Measurements from ENCODE around the gene FBXL13.
"Not testable (repeated sequence)": the region's sequence is repeated elsewhere in the genome, so short reads cannot be mapped to it uniquely, and the experiment has no call there.

FBXL13 gene

DNA sequence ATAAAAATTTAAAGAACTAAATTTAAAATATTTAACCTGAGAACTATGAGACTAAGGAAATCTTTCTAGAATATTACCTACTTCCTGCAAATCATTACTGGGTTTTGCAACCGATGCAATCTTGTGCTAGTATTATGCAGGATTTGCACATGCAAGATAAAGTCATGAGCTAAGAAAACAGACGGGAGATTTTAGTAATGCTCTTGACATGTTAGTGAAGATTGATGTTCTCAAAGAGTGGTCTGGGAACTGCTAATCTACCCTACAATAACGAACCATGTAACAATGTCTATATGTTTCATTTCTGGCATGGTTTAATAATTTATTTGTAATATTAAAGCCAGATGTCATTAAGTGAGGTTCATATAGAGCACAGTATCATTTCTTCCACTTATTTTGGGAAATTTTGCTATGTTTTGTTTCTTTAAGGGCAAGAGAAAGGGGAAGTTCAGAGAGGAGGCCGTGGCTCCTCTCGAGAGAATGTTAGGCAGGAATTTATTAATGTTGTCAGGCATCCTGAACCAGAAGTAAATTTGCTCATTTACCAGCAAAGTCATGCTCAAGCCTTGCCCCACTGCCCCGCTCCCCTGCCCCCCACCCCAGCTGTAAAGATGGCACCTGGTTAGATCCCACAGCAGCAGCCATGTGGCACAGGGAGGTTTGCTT lies 139.0 kb downstream of the FBXL13 start:
- DNase-seq (ENCODE audit: low read depth): no peak

DNA sequence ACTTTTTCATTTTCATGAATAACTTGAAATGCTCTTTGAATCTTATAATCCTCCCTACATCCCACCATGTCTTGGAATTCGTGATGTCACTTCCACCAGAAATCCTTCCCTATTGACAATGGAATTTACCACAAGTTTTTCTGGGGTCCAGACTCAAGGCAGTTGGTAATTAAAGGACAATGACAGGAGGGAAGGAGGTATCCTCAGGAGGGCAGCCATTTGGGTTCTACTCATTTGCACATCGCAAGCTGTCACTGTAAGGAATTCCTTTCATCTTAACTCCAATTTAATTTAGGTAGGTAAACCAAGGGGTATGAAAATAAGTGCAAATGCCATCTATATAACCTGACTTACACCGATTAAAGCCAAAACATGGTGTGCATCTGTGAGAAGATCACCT lies 139.9 kb downstream of the FBXL13 start:
- DNase-seq (ENCODE audit: low read depth): no peak

DNA sequence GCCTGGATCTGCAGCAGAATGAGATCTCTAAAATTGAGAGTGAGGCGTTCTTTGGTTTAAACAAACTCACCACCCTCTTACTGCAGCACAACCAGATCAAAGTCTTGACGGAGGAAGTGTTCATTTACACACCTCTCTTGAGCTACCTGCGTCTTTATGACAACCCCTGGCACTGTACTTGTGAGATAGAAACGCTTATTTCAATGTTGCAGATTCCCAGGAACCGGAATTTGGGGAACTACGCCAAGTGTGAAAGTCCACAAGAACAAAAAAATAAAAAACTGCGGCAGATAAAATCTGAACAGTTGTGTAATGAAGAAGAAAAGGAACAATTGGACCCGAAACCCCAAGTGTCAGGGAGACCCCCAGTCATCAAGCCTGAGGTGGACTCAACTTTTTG lies 140.4 kb downstream of the FBXL13 start:
- DNase-seq (ENCODE audit: low read depth): no peak

DNA sequence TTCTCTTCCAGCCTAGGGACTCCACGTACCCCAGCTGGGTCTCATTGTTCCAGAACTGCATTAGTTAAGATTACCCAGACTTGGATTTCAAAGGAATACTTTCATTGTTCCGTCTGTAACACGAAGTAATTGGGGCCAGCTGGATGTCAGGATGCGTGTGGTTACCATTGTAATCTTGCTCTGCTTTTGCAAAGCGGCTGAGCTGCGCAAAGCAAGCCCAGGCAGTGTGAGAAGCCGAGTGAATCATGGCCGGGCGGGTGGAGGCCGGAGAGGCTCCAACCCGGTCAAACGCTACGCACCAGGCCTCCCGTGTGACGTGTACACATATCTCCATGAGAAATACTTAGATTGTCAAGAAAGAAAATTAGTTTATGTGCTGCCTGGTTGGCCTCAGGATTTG lies 140.8 kb downstream of the FBXL13 start:
- peak; percentile 95 for DNase-seq (ENCODE audit: low read depth)

DNA sequence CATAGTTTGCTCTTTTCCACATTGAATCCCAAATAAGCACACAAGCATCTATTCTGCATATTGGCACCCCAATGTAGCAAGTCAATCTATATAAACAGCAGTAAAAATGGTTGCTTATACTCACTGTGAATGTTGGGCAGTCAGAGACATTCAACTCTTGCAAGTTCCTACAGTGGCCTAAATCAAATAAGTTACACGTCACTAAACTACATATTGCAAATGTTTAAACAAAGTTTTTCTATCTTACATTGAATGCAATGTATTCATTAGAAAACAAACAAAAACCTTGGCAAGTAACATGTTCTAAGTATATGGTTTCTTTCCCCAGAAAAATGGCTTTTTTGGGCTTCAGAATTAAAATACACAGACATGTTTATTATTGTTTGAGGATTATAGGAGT lies 142.8 kb downstream of the FBXL13 start:
- no peak for DNase-seq (ENCODE audit: low read depth)

DNA sequence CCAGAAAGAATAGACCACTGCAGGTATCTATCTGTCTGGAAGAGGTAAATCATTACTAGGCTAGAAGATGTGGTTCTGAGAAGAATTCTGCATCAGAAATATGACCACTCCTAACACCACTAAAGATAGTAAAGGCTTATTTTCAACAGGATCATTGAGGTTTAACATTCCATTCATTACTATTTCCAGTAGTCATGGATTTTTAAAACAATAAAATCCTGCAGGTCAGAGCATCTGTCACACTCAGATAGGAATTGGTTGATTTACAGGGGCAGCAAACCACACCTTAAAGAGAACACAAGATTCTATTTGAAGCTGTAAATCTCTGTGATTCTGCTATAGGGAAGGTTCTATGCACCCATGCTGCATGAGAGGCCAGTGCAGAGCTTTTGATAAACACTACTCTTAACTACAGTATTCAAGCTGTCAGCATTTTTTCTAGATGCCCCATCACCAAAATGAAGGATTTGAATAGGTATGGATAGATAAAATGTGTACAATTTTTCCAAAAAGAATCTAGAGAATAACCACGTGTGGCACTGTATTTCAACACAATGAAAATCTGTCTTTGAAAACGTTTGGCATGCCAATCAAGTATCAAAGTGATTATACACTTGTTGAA lies 147.2 kb downstream of the FBXL13 start:
- peak; percentile 56 for DNase-seq (ENCODE audit: low read depth)

DNA sequence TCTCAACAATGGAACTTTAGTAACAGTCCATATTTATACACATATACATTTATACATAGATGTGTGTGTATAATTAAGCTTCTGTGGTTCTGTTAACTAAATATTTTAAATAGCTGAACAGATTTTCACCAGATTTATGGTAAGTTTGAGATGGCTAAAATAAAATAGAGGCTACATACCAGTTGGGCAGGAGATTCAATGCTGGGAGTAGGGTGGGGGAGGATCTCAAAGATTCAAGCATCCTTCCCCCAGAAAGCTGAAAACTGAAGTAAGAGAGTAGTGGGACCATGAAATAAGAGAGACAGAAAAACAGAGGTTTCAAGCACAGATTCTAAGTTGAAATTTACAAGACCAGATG lies 147.8 kb downstream of the FBXL13 start:
- DNase-seq (ENCODE audit: low read depth): no peak

DNA sequence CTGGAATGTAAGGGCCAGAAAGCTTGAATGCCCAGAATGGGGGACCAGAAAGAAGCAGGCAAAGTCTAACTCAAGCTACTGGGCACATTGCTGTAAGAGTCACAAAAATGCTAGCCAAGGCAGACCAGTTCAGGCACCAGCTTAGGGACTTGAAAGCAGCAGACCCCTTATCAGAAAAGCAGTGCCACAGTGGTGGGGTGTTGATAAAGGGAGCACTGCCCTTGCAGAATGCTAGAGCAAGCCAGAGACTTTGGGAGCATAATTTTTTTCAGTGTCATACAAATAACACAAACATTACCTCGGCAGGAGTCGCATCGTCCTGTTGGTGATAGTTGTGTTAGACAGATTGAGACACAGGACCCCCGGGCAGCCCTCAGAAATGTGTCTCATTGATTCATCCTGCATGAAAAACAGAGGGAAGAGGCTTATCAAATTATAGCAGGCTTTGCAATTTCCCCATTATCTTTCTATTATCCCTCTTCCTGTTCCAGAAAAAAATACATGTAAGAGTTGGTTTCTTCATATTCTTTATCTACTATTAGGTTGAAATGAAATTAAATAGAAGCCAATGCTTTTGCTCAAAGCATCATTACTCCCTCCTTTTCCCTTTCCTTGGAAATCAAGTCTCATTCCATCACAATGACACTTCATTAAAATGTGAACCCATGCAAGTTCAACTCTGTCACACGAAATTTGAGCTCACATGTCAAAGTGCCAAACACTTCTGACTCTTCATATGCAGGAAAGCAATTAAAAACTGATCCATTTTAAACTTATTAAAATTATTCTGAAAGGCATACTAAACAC lies 148.4 kb downstream of the FBXL13 start:
- DNase-seq (ENCODE audit: low read depth): peak; percentile 80

DNA sequence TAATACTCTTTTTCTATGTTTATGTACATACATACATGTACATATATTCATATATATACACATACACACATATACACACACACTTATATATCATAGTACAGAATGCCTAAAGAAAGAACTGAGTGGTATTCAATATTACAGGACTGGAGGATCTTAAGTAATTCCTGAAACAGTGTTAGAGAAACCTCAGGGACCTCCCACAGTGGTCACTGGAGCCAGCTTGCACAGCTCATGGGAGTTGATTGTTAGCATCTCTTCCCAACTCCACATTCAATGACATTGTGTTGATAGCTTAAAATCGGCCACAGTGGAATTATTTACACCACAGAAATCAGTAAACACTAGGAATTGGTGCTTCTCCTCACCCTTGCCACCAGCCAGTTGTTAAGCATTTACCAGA lies 155.8 kb downstream of the FBXL13 start:
- no peak for DNase-seq (ENCODE audit: low read depth)

DNA sequence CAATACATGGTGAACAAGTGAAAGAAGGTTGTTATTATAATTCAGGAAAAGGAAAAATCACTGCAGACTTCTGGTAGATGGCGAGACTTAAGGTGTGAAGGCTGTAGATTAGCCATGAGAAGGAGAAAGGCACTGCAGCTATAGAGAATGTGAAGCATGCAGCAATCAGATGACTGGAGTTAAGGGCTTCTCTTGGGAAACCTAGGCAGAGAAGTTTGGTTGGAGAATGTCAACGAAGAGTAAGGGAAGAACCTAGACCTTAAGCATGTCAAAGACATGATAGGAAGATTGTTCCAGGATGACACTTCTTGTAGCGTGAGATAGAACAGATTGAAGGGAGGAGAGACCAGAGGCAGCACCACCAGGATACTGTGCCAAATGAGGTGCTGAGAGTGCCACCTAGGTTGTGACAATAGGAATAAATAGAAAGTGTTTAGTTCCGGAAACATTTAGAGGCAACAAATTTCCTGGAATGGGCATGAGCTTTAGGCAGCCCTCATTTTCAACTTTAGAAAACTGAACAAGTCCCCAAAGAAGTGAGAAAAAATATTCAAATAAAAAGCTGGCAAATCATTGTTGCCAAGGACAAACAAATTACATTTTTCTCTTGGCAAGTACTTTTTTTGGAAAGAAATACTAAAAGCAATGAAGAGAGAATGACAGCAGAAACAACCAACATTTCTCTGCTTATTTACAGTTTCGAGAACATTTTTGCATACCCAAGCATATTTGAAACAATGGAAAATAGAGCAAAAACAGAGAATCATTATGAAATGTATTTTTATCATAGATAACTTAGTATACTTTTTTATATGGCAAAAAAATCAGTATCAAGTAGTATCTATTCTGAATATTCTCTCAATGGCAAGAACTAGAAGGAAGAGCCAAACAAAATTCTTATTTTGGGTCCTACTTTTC lies 156.9 kb downstream of the FBXL13 start:
- no peak for DNase-seq (ENCODE audit: low read depth)

DNA sequence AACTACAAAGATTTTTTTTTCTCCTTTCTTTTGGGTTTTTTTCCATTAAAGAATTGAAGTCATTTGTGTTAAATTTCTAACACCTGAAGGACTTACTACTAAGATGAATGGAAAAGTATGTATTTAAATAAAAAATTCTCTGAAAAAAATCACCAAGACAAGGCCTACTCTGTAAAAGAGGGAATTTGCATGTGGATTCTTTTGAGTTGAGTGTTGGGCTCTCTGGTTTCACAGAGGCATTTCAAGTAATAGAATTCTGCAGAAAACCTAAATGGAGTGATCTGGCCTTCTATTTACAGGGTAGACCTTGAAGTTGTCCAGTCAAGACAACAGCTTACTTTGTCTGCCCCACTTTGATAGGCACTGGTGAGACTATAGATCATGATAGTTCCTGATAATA lies 157.7 kb downstream of the FBXL13 start:
- DNase-seq (ENCODE audit: low read depth): peak; percentile 59

DNA sequence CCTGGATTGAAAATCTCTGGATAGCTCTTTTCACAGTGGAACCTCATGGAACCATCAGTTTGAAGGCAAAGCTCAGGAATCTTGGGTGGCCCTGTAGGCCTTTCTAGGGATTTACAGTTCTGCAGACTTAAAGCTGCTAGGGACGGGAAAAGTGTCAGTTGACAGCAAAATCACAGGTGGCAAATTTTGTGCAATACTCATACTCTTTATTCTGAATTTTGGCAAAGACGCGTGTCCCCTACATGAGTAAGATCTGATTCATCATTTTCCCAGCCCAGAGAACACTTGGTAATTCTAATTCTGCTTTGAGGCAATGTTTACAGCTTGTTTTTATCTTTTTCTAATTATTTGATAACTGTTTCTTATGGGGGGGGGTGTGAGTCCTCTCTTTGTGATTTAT lies 158.2 kb downstream of the FBXL13 start:
- peak; percentile 72 for DNase-seq (ENCODE audit: low read depth)

DNA sequence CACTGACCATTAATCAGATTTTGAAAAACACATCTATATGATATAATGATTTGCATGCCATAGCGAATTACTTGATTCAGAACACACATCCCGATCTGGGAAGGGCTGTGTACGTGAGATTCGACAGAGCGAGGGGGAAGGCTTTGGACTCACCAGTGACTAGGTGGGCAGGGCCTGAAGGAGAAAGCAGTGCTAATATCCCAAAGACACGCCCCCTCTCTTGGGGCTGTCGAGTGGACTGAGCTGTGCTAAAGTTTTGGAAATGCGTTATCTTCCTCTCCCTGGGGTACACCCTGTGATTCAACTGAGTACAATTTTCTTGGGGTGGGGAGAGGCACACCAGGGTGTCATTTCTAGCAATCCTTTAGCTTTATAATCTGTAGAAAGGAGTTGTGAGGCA lies 160.0 kb downstream of the FBXL13 start:
- no peak for DNase-seq (ENCODE audit: low read depth)

DNA sequence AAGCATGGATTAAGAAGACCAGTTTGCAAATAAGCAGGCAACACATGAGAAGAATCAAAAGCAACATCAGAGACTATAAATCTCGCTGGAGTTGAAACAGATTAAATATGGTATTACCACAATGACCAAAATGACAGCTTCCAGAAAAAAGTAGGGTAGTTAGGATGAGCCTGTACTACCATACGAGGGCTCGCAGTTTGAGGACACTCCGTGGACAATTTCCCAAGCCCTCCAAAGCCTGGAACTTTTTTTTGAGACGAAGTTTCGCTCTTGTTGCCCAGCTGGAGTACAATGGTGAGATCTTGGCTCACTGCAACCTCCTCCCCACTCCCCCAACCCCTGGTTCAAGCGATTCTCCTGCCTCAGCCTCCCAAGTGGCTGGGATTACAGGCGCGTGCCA lies 160.8 kb downstream of the FBXL13 start:
- DNase-seq (ENCODE audit: low read depth): no peak

DNA sequence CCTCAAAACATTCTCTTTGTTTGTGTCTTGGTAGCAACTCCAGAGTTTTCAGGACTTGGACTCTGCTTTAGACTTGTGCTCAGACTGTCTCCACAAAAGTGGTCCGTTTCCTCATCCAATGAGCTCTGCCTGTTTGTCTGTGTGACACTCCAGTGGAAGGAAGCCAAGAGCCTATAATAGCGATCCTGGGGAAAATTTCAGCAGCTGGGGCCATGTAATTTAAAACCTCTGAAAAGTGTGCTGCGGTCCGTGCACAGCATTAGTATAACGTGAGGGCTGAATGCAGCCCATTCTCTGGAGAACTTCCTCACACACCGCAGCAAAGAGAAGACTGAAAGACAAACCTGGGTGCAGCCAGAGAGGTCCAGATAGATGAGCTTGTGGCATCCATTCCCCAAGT lies 161.9 kb downstream of the FBXL13 start, which contains the start of gene LRRC17:
TSS of gene LRRC17 (plus strand) at position 259 of the 400 bp plus-strand sequence. CDS start 20,914 bp downstream, outside the sequence.
- DNase-seq (ENCODE audit: low read depth): peak; percentile 81

DNA sequence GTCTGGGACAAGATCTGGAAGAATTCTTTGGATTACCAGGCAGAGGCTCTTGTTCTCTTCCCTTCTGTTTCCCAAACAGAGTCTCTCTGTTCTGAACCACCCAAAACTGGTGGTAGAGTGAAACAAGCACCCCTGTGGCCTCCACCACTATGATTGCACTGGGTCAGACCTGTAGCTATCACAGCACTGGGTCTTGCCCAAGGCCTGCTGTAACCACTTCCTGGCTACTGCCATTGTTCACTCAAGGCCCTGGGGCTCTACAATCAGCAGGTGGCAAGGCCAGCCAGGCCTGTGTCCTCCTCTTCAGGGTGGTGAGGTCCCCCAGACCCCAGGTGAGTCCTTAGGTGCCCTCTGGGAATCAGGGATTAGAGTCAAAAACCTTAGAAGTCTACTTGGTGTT lies 165.9 kb downstream of the FBXL13 start:
- DNase-seq (ENCODE audit: low read depth): no peak

DNA sequence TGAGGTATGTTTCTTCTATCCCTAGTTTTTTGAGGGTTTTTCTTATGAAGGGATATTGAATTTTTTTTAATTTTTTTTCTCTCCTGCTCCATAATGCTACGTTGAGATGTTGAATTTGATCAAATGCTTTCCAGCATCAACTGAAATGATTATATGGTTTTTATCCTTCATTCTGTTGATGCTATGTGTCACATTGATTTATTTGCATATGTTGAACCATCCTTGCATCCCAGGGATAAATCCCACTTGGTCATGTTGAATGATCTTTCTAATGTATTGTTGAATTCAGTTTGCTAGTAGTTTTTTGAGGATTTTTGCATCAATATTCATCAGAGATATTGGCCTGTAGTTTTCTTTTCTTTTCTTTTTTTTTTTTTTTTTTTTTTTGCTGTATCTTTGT lies 171.0 kb downstream of the FBXL13 start:
- not testable (repeated sequence) for DNase-seq (ENCODE audit: low read depth)

DNA sequence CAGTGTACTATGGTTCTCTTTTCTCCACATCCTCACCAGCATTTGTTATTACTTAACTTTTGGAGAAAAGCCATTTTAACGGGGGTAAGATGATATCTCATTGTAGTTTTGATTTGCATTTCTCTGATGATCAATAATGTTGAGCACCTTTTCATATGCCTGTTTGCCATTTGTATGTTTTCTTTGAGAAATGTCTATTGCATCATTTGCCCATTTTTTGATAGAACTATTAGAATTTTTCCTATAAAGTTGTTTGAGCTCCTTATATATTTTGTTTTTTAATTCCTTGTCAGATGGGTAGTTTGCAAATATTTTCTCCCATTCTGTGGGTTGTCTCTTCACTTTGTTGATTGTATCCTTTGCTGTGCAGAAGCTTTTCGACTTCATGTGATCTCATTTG lies 172.5 kb downstream of the FBXL13 start:
- not testable (repeated sequence) for DNase-seq (ENCODE audit: low read depth)

DNA sequence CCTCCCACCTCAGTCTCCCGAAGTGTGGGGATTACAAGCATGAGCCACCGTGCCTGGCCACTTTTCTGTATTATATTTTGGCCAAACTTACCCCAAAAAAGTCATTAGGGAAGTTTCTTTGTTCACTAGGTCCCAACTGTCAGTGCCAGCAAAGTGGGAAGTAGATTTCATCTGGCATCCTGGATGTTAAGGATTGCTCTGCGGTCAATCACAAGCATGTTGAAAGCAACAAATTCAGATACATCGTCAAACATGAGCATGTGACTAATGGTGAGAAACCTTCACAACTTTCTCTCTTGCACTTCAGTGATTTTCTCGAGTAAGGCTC lies 176.1 kb downstream of the FBXL13 start:
- DNase-seq (ENCODE audit: low read depth): no peak

DNA sequence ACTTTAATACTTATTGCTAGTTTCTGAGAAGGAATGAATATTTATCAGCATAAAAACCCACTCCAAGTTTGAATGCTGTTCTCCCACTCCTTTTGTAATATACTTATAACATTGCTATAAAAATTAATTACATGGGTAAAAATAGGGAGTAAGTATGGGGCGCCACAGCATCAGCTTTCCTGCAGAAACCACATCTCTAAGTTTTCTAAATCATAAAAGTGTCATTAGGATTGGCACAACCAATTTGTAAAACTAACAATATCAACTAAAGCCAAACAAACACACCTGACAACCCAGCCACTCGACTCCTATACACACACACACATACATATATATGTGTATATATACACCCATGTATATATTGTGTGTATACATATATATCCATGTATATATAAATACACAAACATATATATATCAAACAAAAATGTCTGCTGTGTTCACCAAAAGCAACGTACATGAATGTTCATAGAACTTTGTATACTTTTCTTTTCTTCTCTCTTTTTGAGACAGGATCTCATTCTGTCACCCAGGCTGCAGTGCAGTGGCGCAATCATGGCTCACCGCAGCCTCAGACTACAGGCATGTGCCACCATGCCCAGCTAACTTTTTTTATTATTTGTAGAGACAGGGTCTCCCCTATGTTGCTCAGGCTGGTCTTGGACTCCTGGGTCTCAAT lies 176.6 kb downstream of the FBXL13 start:
- no peak for DNase-seq (ENCODE audit: low read depth)

DNA sequence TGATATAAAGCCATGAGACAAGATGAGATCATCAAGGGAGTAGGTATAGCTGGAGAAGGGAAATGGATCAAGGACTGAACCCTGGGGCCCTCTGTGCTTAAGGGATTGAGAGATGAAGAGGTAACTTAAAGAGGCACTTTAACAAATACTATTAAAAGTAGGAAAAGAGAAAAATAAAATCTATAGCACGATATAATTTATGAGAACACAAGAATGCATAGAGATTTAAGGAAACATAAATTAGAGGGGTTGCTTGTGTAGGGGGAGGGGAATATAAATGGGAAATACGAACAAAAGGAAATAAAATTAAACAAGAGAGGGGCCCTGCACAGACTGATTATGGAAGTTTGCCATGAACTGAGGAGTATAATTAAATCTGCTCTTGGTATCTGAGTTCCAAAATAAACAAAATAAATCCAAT lies 177.4 kb downstream of the FBXL13 start:
- DNase-seq (ENCODE audit: low read depth): no peak

DNA sequence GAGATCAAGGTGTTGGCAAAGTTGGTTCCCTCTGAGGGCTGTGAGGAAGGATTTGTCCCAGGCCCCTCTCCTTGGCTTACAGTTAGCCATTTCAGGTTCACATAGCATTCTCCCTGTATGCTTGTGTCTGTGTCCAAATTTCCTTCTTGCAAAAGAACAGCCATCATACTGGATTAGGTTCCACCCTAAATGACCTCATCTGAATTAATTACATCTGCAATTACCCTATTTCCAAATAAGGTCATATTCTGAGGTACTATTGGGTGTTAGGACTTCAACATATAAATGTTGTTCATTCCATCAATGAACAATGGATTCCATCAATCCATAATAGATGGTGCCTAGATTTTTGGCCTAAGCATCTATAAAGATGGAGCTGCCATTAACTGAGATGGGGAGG lies 178.0 kb downstream of the FBXL13 start:
- DNase-seq (ENCODE audit: low read depth): no peak
